IPS-18a (cell line): ENCODE data around the gene SDK1.
"Not testable (repeated sequence)": the region's sequence is repeated elsewhere in the genome, so short reads cannot be mapped to it uniquely, and the experiment has no call there.

Experiments
- H3K27ac ChIP-seq: one replicate; pipeline ENCODE4 v1.5.1; 2013; ENCODE audit warnings: low read length
- H3K27me3 ChIP-seq: one replicate; pipeline ENCODE4 v1.6.1; 2013; ENCODE audit warnings: mild to moderate bottlenecking, low read length; ENCODE audit not compliant: control insufficient read depth, insufficient read depth
- H3K36me3 ChIP-seq: one replicate; pipeline ENCODE4 v1.6.1; 2013; ENCODE audit warnings: low read depth, low read length; ENCODE audit not compliant: control insufficient read depth
- H3K4me1 ChIP-seq: one replicate; pipeline ENCODE4 v1.6.1; 2013; ENCODE audit warnings: low read depth, low read length; ENCODE audit not compliant: control insufficient read depth
- H3K4me3 ChIP-seq: one replicate; pipeline ENCODE4 v1.5.1; 2013; ENCODE audit warnings: low read length
- H3K9ac ChIP-seq: one replicate; pipeline ENCODE4 v1.6.1; 2013; ENCODE audit warnings: mild to moderate bottlenecking, low read length, moderate library complexity
- H3K9me3 ChIP-seq: one replicate; pipeline ENCODE4 v1.6.1; 2013; ENCODE audit warnings: low read depth, low read length; ENCODE audit not compliant: control insufficient read depth

Gene SDK1

DNA sequence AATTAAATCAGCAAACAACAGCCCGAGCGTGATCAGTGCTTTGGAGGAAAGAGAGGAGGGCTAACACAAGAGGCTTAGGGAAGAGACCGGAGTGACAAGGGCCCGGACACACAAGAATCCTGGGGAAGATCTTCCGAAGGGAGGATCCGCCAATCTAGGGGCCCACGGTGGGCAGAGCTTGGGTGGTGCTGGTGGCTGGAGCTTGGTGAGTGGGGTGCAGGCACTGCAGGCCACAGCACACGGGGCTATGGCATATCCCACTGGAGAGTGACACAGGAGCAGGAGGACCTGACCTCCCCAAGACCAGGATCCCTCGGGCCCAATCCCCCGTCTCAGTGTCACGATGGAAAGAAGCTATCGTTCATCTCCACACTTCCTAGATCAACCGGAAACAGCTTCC is 909.8 kb downstream of the SDK1 start:
- Histone ChIP-seq H3K9ac (no peak overlapping the region), H3K4me1 (no peaks in the 10 kb centered on the region), H3K4me3 (no peak overlapping the region), H3K36me3 (no peaks in the 10 kb centered on the region), H3K27me3 (no peaks in the 10 kb centered on the region), H3K27ac (no peak overlapping the region), H3K9me3 (no peaks in the 10 kb centered on the region)

DNA sequence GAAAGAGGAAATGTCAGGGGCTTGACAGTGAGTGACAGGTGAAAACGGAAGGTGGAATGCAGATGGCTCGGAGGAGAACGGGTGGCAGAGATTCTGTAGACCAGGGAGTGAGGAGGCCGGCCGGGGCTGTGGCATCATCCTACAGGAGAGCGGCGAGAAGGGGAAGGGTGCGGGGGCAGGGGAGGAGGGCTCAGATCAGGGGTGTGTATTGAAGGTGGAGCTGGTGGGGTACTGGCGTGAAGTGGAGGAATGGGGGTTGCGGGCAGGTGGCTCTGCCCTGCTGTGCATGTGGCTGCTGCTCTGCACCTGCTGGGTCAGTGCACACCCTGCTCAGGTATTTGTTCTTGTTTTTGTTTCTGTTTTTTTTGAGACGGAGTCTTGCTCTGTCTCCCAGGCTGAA is 910.2 kb downstream of the SDK1 start:
- H3K4me1 ChIP-seq: no peaks in the 10 kb centered on the region
- H3K9me3 ChIP-seq: no peaks in the 10 kb centered on the region
- no peak overlapping the region for H3K9ac ChIP-seq
- no peak overlapping the region for H3K27ac ChIP-seq
- H3K27me3 ChIP-seq: no peaks in the 10 kb centered on the region
- H3K4me3 ChIP-seq: no peak overlapping the region
- no peaks in the 10 kb centered on the region for H3K36me3 ChIP-seq

DNA sequence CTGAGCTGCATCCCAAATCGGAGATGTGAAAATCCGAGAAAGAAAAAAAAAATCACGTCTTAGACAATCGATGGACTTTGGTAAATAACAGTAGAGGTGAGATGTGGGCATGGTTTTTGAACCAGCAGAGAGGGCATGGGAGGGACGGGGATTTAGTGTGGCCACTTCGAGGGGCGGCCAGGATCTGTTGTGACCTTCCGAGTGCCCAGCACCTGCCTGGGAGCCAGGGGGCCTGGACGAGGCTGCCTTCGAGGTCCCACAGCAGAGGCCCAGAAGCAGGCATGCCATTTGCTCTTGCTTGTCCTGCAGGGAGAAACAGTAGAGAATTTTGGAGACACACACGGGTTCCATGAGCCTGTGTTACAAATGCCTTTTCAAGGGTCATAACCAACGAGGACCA is 911.3 kb downstream of the SDK1 start:
- no peaks in the 10 kb centered on the region for H3K9me3 ChIP-seq
- no peaks in the 10 kb centered on the region for H3K36me3 ChIP-seq
- H3K4me3 ChIP-seq: no peak overlapping the region
- no peak overlapping the region for H3K27ac ChIP-seq
- no peaks in the 10 kb centered on the region for H3K4me1 ChIP-seq
- no peak overlapping the region for H3K9ac ChIP-seq
- H3K27me3 ChIP-seq: no peaks in the 10 kb centered on the region

DNA sequence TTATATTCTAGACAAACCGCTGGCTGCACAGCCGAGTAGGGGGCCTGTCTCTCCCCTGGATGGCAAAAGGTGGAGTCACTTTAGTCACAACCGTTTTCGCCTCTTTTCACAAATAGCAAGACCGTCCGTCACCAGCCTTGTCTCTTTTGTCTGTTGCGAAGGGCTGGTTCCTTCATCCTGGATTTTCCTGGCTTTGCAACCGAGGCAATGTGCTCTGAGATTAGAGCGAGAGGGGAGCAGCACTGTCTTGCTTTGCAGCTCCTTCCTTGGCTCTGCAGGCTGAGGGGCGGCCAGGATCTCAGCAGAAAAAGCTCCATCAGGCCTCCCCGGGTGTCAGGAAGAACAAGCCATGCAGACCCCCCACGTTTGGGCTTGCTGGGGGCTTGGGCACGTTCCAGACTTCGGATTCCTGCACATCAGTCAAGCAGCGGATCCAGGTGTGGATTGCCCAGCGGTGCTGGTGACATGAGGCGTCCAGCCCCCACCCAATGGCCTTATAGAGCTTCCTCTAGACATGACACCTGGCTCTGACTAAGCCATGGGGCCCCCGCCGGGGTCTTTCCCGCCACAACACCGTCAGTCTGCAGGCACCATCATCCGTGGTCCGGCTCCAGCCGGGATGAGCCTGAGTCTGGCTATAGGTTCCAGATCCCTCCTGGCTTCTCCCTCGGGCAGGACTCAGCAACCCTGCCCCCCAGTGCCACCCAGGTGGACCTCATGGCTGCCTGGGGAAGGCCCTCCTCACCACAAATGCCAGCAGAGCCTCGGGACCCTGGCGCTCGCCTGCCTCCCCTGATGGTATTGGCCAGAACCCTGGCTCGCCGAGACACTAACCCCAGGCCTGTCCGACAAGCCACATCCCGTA is 913.5 kb downstream of the SDK1 start:
- Histone ChIP-seq H3K9me3 (no peaks in the 10 kb centered on the region), H3K4me1 (no peaks in the 10 kb centered on the region), H3K27me3 (no peaks in the 10 kb centered on the region), H3K36me3 (no peaks in the 10 kb centered on the region), H3K27ac (no peak overlapping the region), H3K9ac (no peak overlapping the region), H3K4me3 (no peak overlapping the region)

DNA sequence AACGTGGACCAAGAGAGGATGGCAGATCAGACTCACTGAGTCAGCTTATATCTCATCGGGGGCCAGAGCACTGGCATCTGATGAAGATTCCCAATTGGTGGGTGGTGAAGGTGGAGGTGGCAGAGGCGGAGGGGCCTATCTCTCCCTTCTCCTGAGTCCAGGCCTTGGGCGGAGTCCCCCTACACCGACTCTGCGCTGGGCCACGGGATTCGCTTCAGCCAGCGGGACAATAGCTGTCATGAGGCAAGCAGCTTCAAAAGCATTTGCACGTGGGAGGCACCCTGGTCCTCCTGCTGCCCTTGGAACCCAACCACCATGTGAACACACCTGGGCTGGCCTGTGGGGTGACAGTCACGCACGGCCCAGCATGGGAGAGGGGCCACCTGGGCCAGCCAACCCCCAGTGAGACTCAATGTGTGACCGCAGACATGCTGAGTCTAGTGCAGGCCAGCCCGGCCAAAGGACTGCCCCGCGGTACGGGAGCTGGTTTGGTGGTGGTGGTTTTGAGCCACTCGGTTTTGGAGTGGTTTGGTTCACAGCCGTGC is 914.2 kb downstream of the SDK1 start:
- Histone ChIP-seq H3K9me3 (no peaks in the 10 kb centered on the region), H3K27ac (no peak overlapping the region), H3K27me3 (no peaks in the 10 kb centered on the region), H3K4me3 (no peak overlapping the region), H3K36me3 (no peaks in the 10 kb centered on the region), H3K9ac (no peak overlapping the region), H3K4me1 (no peaks in the 10 kb centered on the region)

DNA sequence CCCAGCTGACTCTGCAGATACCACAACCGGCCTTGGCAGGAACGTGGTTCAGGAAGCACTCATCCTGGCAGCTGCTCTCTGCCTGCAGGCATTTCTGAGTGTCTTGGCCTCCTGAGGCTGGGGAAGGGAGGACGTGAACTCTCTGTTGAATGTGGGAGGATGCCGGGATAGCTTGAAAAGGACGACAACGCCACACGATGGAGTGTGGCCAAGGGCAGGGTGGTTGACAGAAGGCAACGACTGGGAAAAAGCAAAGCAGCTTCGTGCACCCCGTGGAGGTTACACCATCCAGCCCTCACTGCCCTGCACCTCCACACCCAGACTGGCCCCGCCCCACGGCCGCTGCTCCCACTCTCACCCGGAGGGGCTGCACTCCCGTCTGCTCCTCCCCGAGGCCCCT is 915.0 kb downstream of the SDK1 start:
- H3K4me3 ChIP-seq: no peak overlapping the region
- H3K27me3 ChIP-seq: no peaks in the 10 kb centered on the region
- H3K9me3 ChIP-seq: no peaks in the 10 kb centered on the region
- H3K36me3 ChIP-seq: no peaks in the 10 kb centered on the region
- H3K27ac ChIP-seq: no peak overlapping the region
- no peaks in the 10 kb centered on the region for H3K4me1 ChIP-seq
- no peak overlapping the region for H3K9ac ChIP-seq

DNA sequence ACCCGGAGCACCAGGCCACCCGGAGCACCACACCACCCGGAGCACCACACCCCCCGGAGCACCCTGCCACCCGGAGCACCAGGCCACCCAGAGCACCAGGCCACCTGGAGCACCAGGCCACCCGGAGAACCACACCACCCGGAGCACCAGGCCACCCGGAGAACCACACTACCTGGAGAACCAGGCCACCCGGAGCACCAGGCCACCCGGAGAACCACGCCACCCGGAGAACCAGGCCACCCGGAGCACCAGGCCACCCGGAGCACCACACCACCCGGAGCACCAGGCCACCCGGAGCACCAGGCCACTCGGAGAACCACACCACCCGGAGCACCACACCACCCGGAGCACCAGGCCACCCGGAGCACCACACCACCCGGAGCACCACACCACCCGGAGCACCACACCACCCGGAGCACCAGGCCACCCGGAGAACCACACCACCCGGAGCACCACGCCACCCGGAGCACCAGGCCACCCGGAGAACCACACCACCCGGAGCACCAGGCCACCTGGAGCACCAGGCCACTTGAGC is 916.1 kb downstream of the SDK1 start:
- H3K4me3 ChIP-seq, H3K9me3 ChIP-seq, H3K9ac ChIP-seq, H3K4me1 ChIP-seq, H3K36me3 ChIP-seq, H3K27ac ChIP-seq, H3K27me3 ChIP-seq: not testable (repeated sequence)

DNA sequence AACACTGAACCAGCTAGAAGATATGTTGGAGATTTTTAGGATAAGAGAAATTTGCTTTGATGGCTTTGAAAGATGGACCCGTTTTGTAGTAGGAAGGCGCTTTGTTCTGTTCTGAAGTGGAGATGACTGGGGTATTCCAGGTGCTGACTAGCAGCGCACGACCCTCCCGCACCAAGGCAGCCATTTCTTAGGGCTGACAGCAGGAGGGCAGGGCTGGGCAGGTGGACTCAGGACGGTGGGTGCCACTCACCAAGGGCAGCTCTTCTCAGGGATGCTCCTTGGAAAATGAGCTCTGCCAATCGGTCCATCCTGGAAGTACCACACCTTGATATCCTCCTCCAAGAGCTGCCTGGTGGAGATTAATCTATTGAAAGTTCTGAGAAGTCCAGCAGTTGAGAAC is 917.4 kb downstream of the SDK1 start:
- no peaks in the 10 kb centered on the region for H3K27me3 ChIP-seq
- no peaks in the 10 kb centered on the region for H3K36me3 ChIP-seq
- H3K9me3 ChIP-seq: no peaks in the 10 kb centered on the region
- H3K27ac ChIP-seq: no peak overlapping the region
- no peak overlapping the region for H3K4me3 ChIP-seq
- no peaks in the 10 kb centered on the region for H3K4me1 ChIP-seq
- H3K9ac ChIP-seq: no peak overlapping the region

DNA sequence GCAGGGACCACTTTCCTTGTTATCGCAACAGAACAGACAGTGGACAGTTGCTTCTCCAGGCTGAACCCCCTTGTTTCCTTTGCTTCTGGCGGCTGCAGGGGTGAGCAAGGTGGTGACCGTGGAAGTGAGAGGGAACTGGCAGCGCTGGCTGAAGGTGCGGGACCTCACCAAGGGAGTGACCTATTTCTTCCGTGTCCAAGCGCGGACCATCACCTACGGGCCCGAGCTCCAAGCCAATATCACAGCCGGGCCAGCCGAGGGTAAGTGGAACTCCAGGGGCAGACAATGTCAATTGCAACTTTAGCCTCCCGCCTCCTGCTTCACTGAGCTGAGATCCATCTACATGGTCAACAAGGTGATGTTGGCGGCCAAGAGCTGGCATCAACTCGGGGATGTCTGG is 919.0 kb downstream of the SDK1 start:
- Histone ChIP-seq H3K9ac (no peak overlapping the region), H3K4me3 (no peak overlapping the region), H3K36me3 (no peaks in the 10 kb centered on the region), H3K4me1 (no peaks in the 10 kb centered on the region), H3K27me3 (no peaks in the 10 kb centered on the region), H3K27ac (no peak overlapping the region), H3K9me3 (no peaks in the 10 kb centered on the region)

DNA sequence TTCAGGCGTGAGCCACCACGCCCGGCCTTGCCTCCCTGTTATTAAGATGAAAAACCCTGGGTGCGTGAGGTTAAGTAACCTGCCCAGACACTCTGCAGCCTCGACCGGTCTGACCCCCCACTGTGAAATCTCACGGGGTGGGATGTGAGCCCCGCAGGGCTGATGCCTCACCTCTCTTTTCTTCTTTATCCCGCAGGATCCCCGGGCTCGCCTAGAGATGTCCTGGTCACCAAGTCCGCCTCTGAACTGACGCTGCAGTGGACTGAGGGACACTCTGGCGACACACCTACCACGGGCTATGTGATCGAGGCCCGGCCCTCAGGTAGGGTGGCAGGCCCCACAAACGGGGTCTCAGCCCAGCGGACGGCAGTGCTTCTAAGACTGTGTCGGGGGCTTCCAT is 920.0 kb downstream of the SDK1 start:
- H3K4me3 ChIP-seq: no peak overlapping the region
- H3K36me3 ChIP-seq: no peaks in the 10 kb centered on the region
- H3K4me1 ChIP-seq: no peaks in the 10 kb centered on the region
- no peaks in the 10 kb centered on the region for H3K27me3 ChIP-seq
- no peaks in the 10 kb centered on the region for H3K9me3 ChIP-seq
- H3K27ac ChIP-seq: no peak overlapping the region
- no peak overlapping the region for H3K9ac ChIP-seq

DNA sequence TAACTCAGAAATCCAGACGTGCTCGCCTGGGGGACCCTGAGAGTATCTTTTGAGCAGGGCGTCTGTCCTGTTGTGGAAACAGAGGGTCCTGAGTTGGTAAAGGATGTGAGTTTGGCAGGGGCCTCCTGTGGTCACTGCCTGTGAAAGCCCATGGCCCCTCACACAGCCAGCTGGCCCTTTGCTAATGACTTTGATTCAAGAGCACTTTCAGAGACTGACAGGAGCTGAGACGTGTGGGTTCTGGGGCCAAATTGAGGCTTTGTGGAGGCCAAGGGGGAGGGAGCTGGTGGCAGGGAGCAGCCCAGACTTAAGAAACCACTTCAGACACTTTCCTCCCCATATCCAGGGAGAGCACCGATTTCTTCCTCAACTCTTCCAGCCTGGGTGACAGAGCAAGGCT is 921.6 kb downstream of the SDK1 start:
- no peak overlapping the region for H3K4me3 ChIP-seq
- H3K9me3 ChIP-seq: no peaks in the 10 kb centered on the region
- H3K4me1 ChIP-seq: no peaks in the 10 kb centered on the region
- no peaks in the 10 kb centered on the region for H3K27me3 ChIP-seq
- H3K36me3 ChIP-seq: no peaks in the 10 kb centered on the region
- H3K9ac ChIP-seq: no peak overlapping the region
- H3K27ac ChIP-seq: no peak overlapping the region

DNA sequence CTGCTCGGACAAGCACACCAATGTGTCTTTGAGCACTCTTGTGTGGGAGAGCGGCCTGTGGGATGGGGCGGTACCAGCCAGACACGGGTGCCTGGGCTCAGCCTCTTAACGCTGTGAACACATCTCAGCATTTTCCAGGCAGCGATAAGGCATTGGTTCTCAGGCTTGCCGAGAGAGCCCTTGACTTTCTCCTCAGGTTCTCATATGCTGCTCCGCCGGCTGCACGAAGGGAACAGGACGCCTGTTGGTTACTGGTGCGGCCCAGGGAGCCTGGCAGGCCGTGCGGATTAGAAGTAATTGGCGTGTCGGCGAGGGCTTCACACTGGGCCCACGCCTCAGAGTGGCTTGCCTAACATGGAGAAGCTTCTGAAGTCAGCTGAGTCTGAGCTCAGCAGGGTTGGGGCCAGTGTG is 924.3 kb downstream of the SDK1 start:
- no peaks in the 10 kb centered on the region for H3K36me3 ChIP-seq
- no peak overlapping the region for H3K9ac ChIP-seq
- no peak overlapping the region for H3K4me3 ChIP-seq
- H3K27ac ChIP-seq: no peak overlapping the region
- no peaks in the 10 kb centered on the region for H3K9me3 ChIP-seq
- H3K4me1 ChIP-seq: no peaks in the 10 kb centered on the region
- H3K27me3 ChIP-seq: no peaks in the 10 kb centered on the region
